Smooth muscle cell (in vitro differentiated cells): ENCODE results near the gene TCF7L1. TPM values are rescaled to one million over a fixed set of nuclear protein-coding genes. Genes with fewer than 3 reads are reported as not detected.

Experiments used
- DNase-seq: peaks from one replicate; lab custom pipeline; 2025; ENCODE audit not compliant: unreplicated experiment; lab: John Stamatoyannopoulos, UW
- H2AFZ ChIP-seq: fragments of 200-600 bp; sonication (generic); 2 replicates; pipeline ENCODE4 v1.6.0; 2016; ENCODE audit warnings: antibody characterized with exemption, low read depth, mild to moderate bottlenecking
- H3F3A ChIP-seq: fragments of 200-600 bp; sonication (generic); 2 replicates; pipeline ENCODE4 v1.6.0; 2017; ENCODE audit warnings: antibody characterized with exemption, low read depth
- H3K27ac ChIP-seq: fragments of 200-600 bp; sonication (generic); 2 replicates; pipeline ENCODE4 v1.5.1; 2016; ENCODE audit warnings: low read depth, mild to moderate bottlenecking
- H3K27me3 ChIP-seq: fragments of 200-600 bp; sonication (generic); 2 replicates; pipeline ENCODE4 v1.6.1; 2016; ENCODE audit warnings: low read depth, mild to moderate bottlenecking
- H3K36me3 ChIP-seq: fragments of 200-600 bp; sonication (generic); 2 replicates; pipeline ENCODE4 v1.5.1; 2016; ENCODE audit warnings: low read depth
- H3K4me1 ChIP-seq: fragments of 200-600 bp; sonication (generic); 2 replicates; pipeline ENCODE4 v1.5.1; 2016; ENCODE audit warnings: low read depth
- H3K4me2 ChIP-seq: fragments of 200-600 bp; sonication (generic); 2 replicates; pipeline ENCODE4 v1.6.0; 2016; ENCODE audit warnings: mild to moderate bottlenecking
- H3K4me3 ChIP-seq: fragments of 200-600 bp; sonication (generic); 2 replicates; pipeline ENCODE4 v1.5.1; 2016; ENCODE audit warnings: mild to moderate bottlenecking
- H3K79me2 ChIP-seq: fragments of 200-600 bp; sonication (generic); 2 replicates; pipeline ENCODE4 v1.6.0; 2016; ENCODE audit warnings: low read depth, mild to moderate bottlenecking
- H3K9ac ChIP-seq: fragments of 200-600 bp; sonication (generic); 2 replicates; pipeline ENCODE4 v1.6.0; 2016; ENCODE audit warnings: low read depth
- H3K9me3 ChIP-seq: fragments of 200-600 bp; sonication (generic); replicated peaks from 2 replicates; pipeline ENCODE4 v1.5.1; 2016; ENCODE audit warnings: low read depth
- H4K20me1 ChIP-seq: fragments of 200-600 bp; sonication (generic); 2 replicates; pipeline ENCODE4 v1.6.0; 2016; ENCODE audit warnings: low read depth
- WGBS: methylation state at CpG from one replicate; pipeline ENCODE4 v1.1.7; 2016; ENCODE audit warnings: low lambda C conversion rate; 5-methylcytosine and 5-hydroxymethylcytosine counted together
- polyA plus RNA-seq: library from polyadenylated mRNA; unstranded; fragments of >200 nt; fragmentation: Nextera tagmentation; extraction: Ambion mirVana; gene quantifications from 2 replicates; pipeline ENCODE4 v1.2.1, GENCODE V29; 2016
- total RNA-seq: library from RNA; depleted of rRNA; stranded (reverse); fragments of >200 nt; gene quantifications from 2 replicates; pipeline ENCODE4 v1.2.3, GENCODE V29; 2014
- TF ChIP-seq, protein P1 (sequence below): fragments of 200-600 bp; sonication (generic); IDR thresholded peaks from 2 replicates; pipeline ENCODE4 v1.5.1; 2017; ENCODE audit warnings: borderline replicate concordance, mild to moderate bottlenecking, antibody characterized with exemption; ENCODE audit not compliant: insufficient read depth, poor library complexity, severe bottlenecking

Gene TCF7L1
- total and polyA plus RNA-seq, 2 experiments from 2014 or later: 4.5 to 15.2 TPM

DNA sequence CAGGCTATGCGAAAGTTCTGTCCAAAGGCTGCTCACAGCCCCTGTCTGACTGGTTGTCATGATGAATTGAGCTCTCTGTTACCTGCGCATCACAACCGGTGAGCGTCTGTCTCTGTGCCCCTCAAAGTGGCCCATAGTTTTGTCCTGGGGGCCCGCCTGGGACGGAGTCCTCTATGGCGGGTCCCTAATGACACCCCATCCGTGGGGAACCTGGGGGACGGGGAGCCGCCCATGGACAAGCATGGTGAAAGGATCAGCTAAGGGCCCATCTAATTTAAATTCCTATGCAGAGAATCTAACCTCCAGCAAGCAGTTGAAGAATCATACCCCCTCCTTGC, 221.8 kb downstream of the TCF7L1 start:
- peak overlapping the region; percentile 87 for H2AFZ ChIP-seq
- no peak for DNase-seq
- H3K9me3 ChIP-seq: no peaks in the 10 kb centered on the region
- H3K79me2 ChIP-seq: peaks cover 19% of the 10 kb centered on the region
- peak overlapping the region; percentile 62 for H3K4me3 ChIP-seq
- H3K36me3 ChIP-seq: no peaks in the 10 kb centered on the region
- H3K27ac ChIP-seq: peak overlapping the region; percentile 36
- H3K9ac ChIP-seq: peak overlapping the region; percentile 86
- WGBS: 17% methylated on average over 10 of the region's 10 CpGs
- no peaks in the 10 kb centered on the region for H3F3A ChIP-seq
- peak overlapping the region; percentile 92 for H3K4me2 ChIP-seq
- no peaks in the 10 kb centered on the region for H3K27me3 ChIP-seq
- TF ChIP-seq, protein P1, sequence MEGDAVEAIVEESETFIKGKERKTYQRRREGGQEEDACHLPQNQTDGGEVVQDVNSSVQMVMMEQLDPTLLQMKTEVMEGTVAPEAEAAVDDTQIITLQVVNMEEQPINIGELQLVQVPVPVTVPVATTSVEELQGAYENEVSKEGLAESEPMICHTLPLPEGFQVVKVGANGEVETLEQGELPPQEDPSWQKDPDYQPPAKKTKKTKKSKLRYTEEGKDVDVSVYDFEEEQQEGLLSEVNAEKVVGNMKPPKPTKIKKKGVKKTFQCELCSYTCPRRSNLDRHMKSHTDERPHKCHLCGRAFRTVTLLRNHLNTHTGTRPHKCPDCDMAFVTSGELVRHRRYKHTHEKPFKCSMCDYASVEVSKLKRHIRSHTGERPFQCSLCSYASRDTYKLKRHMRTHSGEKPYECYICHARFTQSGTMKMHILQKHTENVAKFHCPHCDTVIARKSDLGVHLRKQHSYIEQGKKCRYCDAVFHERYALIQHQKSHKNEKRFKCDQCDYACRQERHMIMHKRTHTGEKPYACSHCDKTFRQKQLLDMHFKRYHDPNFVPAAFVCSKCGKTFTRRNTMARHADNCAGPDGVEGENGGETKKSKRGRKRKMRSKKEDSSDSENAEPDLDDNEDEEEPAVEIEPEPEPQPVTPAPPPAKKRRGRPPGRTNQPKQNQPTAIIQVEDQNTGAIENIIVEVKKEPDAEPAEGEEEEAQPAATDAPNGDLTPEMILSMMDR: no peak
- H3K4me1 ChIP-seq: peaks cover 11% of the 10 kb centered on the region
- peaks cover 11% of the 10 kb centered on the region for H4K20me1 ChIP-seq

DNA sequence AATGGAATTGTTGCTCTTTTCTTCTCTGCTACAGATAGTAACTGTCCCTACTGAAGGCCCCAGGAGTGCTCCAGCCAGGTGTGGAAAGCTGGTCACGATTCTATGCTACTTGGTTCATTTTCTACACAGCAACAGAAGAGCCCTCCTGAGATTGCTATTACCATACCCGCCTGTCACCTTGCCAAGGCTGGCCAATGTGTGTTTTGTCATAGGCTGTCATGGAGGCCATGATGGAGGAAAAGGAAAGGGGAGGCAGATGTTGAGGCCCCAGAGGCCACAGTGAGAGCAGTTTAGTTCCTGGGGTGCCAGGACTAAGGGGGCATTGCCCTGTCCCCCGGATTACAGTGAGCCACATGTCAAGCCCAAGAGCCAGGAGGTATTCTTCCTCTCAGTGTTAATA, 222.3 kb downstream of the TCF7L1 start:
- no peaks in the 10 kb centered on the region for H3K27me3 ChIP-seq
- H3K4me2 ChIP-seq: peak overlapping the region; percentile 92
- no peaks in the 10 kb centered on the region for H3K36me3 ChIP-seq
- H2AFZ ChIP-seq: peak overlapping the region; percentile 87
- no peaks in the 10 kb centered on the region for H3K9me3 ChIP-seq
- peaks cover 11% of the 10 kb centered on the region for H4K20me1 ChIP-seq
- H3K9ac ChIP-seq: peak overlapping the region; percentile 86
- TF ChIP-seq, protein P1: no peak
- H3F3A ChIP-seq: no peaks in the 10 kb centered on the region
- H3K27ac ChIP-seq: no peak overlapping the region
- 94% methylated on average over 3 of the region's 3 CpGs for WGBS
- H3K4me1 ChIP-seq: peaks cover 11% of the 10 kb centered on the region
- DNase-seq: no peak
- H3K79me2 ChIP-seq: peaks cover 19% of the 10 kb centered on the region
- peak overlapping the region; percentile 62 for H3K4me3 ChIP-seq

DNA sequence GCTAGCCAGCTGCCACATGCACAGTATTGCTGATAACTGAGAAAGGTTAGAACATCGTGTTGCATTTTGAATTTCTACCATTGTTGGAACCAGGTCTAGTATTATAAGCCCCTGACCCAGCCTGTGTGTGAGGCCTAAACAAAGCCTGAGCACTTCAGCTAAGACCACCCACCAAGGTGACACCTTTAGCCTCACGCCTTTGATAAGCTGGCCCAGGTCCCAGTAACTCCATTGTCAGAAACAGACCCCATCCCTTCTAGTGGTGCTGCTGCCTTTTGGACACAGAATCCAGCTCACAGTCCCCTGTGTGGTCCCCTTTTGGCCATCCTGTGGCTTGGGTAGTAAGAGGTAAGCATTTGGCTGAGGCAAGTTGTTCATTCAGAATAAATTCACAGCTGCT, 223.0 kb downstream of the TCF7L1 start:
- TF ChIP-seq, protein P1: no peak
- 95% methylated on average over 2 of the region's 2 CpGs for WGBS
- H3K79me2 ChIP-seq: peaks cover 19% of the 10 kb centered on the region

DNA sequence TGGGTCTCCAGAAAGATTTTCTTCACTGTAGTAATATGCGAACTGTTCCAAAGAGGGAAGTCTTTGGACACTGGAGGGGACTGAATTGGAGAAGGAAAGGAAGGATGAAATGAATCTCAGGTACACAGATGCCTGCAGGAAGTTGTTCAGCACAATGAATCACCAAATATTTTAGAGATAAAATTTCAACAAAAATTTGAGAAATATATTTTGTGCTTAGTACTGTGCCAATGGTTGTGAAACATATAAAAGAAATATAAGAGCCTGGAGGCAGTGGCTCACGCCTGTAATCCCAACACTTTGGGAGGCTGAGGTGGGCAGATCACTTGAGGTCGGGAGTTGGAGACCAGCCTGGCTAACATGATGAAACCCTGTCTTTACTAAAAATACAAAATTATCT, 224.5 kb downstream of the TCF7L1 start:
- no peak overlapping the region for H3K4me3 ChIP-seq
- no peaks in the 10 kb centered on the region for H3K9me3 ChIP-seq
- H3K36me3 ChIP-seq: peaks cover 6% of the 10 kb centered on the region
- no peak for DNase-seq
- TF ChIP-seq, protein P1: no peak
- no peak overlapping the region for H3K9ac ChIP-seq
- peaks cover 7% of the 10 kb centered on the region for H4K20me1 ChIP-seq
- H3K4me1 ChIP-seq: peaks cover 11% of the 10 kb centered on the region
- H3K4me2 ChIP-seq: no peak overlapping the region
- 93% methylated on average over 3 of the region's 3 CpGs for WGBS
- H3K79me2 ChIP-seq: peaks cover 15% of the 10 kb centered on the region
- H3K27me3 ChIP-seq: no peaks in the 10 kb centered on the region
- H2AFZ ChIP-seq: no peak overlapping the region
- H3K27ac ChIP-seq: no peak overlapping the region
- no peaks in the 10 kb centered on the region for H3F3A ChIP-seq

More for the DNA sequence above, 223.0 kb downstream of the TCF7L1 start:
- Histone ChIP-seq H3K9ac (no peak overlapping the region), H2AFZ (no peak overlapping the region), H3K9me3 (no peaks in the 10 kb centered on the region), H3K36me3 (no peaks in the 10 kb centered on the region), H3F3A (no peaks in the 10 kb centered on the region), H4K20me1 (peaks cover 11% of the 10 kb centered on the region), H3K4me3 (no peak overlapping the region), H3K4me2 (no peak overlapping the region), H3K27ac (no peak overlapping the region), H3K27me3 (no peaks in the 10 kb centered on the region), H3K4me1 (peaks cover 11% of the 10 kb centered on the region)
- DNase-seq: no peak
